ENCODE data around the gene UPK3BL1. TPM values are rescaled to one million over a fixed set of nuclear protein-coding genes. Genes with fewer than 3 reads are reported as not detected.
A peak's percentile ranks its signal among the peaks of the same experiment; 100 is the strongest.
"Not testable (repeated sequence)": the region's sequence is repeated elsewhere in the genome, so short reads cannot be mapped to it uniquely, and the experiment has no call there.

The UPK3BL1 gene, protein sequence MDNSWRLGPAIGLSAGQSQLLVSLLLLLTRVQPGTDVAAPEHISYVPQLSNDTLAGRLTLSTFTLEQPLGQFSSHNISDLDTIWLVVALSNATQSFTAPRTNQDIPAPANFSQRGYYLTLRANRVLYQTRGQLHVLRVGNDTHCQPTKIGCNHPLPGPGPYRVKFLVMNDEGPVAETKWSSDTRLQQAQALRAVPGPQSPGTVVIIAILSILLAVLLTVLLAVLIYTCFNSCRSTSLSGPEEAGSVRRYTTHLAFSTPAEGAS
- total RNA-seq, result 100 to 1,000 TPM in 3 of 4 donors, 10 to 100 TPM in 1; 88.5 to 813 (median 160) TPM

DNA sequence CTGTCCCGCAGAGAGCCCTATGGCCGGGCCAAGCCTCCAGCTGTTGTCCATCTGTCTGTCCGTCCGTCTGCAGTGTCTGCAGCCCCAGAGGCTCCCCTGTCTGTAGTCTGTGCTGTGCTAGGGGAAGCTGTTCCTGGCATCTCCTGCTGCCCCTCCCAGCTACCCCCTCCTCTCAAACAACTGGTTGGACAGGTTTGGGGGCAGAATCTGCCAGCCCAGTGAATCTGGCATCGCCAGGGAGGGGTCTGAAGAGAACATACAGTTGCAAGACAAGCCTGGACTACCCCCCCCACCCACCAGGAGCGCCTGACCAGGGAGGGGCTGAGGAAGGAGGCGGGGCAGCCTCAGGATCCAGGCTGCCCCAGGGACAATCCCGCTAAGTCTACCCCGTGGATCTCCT, at the start of gene UPK3BL1:
Gene UPK3BL1 (minus strand): TSS at position 101 of the 400 bp plus-strand sequence. CDS start 50 bp downstream, at position 51.
- H3K36me3 ChIP-seq; H3K4me3 ChIP-seq; H3K9me3 ChIP-seq; H3K4me1 ChIP-seq; intact Hi-C loops (cut with DNase I); H3K27ac ChIP-seq; H3K27me3 ChIP-seq; DNase-seq: not testable (repeated sequence)
- WGBS, 2 donors, result no CpG with 5 or more reads among the region's 9 CpGs

DNA sequence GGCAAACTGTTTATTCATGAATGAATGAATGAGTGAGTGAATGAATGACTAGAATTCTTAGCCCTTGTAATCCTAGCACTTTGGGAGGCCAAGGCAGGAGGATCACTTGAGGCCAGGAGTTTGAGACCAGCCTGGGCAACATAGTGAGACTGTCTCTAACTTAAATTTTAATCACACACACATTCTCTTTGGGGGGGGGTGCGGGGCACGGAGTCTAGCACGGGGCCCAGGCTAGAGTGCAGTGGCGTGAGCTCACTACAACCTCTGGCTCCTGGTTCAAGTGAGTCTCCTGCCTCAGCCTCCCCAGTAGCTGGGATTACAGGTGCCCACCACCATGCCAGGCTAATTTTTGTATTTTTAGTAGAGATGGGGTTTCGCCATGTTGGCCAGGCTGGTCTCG, 48.0 kb upstream of the UPK3BL1 start:
- H3K4me3 ChIP-seq; intact Hi-C loops (cut with DNase I); H3K36me3 ChIP-seq; H3K9me3 ChIP-seq; H3K27ac ChIP-seq; H3K27me3 ChIP-seq; DNase-seq; H3K4me1 ChIP-seq: not testable (repeated sequence)
- WGBS, 2 donors, result no CpG with 5 or more reads among the region's 6 CpGs

DNA sequence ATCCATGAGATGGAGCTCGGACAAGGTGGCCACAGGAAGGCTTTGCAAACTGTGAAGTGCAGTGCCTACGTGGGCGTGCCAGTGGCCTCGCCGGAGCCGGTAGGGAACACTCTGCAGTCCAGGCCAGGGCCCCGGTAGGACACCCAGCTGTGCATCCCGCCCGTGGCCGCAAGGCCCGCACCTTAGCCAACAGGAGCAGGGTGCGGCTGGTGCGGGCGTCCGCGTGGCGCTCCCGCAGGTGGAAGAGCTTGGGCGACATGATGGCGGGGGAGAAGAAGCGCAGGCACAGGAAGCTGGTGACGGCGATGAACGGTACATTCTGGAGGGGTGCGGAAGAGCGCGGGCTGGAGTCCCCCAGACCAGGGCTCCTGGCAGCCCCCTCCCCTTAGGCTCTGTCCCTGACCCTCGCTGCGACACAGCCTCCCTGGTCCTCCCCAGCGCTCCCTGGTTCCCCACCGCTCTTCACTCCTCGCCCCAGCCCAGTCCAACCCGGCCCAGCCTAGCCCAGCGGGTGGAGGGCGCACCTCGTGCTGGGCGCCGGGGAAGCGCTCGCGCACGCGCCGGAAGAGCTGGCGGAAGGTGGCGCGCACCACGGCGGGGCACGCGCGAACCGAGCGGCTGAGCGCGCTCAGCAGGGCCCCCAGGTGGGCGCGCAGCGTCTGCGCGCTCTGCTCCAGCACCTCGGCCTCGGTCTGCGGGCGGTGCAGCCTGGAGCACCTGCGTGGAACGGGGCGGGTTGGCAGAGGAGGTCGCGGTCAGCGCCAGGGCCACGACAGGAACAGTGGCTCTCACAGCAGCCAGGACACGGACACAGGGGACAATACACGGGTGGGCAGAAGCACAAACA, 47.1 kb upstream of the UPK3BL1 start:
- Histone ChIP-seq H3K27ac (peak overlapping the region in 1 of 4 donors; percentile 36), H3K4me3 (peak overlapping the region in 2 of 4 donors; percentile 29 to 40)
- H3K27me3 ChIP-seq; H3K36me3 ChIP-seq; intact Hi-C loops (cut with DNase I); H3K9me3 ChIP-seq; H3K4me1 ChIP-seq; DNase-seq: not testable (repeated sequence)
- WGBS, 2 donors, result no CpG with 5 or more reads among the region's 74 CpGs

DNA sequence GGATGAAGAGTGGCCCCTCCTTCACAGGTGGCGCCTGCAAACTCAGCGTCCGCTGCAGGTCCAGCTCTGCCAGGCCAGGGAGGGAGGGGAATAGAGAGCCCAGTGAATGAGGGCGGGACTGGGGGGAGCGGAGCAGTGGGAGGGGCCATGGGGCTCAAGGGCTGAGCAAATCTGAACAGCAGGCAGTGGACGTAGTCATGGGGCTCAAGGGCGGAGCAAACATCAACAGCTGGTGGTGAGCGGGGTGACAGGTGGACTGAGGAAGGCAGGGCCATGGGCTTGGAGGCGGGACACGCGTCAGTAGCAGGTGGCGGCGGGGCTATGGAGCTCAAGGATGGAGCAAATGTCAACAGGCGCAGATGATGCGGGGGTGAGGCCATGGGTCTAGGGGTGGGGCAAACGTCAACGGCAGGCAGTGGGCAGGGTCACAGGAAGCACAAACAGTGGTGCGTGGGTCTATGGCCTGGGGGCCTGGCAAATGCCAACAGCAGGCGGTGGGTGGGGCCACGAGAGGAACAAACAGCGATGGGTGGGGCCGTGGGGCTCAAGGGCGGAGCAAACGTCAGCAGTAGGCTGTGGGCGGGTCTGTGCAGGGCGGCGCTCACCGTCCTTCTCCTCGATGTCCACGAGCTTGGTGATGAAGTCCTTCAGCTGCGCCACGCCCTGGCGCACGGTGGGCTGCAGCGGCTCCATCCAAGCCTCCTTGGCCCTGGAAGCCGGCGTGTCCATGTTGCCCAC, 45.9 kb upstream of the UPK3BL1 start:
- WGBS, 2 donors, result no CpG with 5 or more reads among the region's 37 CpGs

DNA sequence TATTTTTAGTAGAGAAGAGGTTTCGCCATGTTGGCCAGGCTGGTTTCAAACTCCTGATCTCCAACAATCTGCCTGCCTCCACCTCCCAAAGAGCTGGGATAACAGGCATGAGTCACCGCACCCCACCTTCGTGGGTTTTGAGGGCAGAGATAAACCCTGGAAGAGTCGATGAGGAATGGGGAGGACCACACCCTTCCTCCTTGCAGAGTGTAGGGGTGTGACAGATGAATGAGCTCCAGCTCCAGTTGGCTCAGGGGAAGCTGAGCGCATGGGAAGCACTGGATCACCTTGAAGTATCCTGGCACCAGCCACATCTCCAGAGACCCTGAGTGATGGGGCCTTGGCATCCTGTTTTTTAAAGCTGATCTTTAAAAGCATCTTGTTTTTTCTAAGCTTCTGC, 40.0 kb upstream of the UPK3BL1 start:
- H3K9me3 ChIP-seq; H3K4me1 ChIP-seq; H3K36me3 ChIP-seq; H3K4me3 ChIP-seq; H3K27ac ChIP-seq; intact Hi-C loops (cut with DNase I); H3K27me3 ChIP-seq; DNase-seq: not testable (repeated sequence)
- WGBS, 2 donors, result no CpG with 5 or more reads among the region's 5 CpGs

More for the DNA sequence above, 45.9 kb upstream of the UPK3BL1 start:
- H3K9me3 ChIP-seq; H3K36me3 ChIP-seq; DNase-seq; H3K4me3 ChIP-seq; H3K4me1 ChIP-seq; H3K27me3 ChIP-seq; intact Hi-C loops (cut with DNase I); H3K27ac ChIP-seq: not testable (repeated sequence)

DNA sequence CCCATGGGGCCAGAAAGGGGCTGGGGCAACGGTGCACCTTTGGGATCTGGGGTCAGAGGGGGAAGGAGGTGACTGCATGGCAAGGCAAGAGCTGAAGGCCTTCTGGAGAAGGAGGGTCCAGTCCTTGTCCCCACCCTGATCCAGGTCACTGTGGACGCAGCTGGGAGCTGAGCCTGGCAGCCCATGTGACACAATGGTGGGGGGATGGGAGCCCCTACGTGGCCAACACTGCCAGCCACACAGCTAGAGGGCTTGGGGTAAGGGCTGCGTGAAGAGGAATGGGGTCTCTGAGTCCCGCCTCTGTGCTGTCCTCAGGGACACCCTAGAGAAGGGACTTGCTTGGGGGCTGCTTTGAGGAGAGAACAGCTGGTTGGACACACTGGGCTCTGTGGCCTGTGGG, 38.2 kb upstream of the UPK3BL1 start:
- intact Hi-C loops (cut with DNase I); H3K36me3 ChIP-seq; H3K4me1 ChIP-seq; H3K4me3 ChIP-seq; H3K27ac ChIP-seq; H3K27me3 ChIP-seq; H3K9me3 ChIP-seq; DNase-seq: not testable (repeated sequence)
- no CpG with 5 or more reads among the region's 5 CpGs for WGBS, 2 donors

DNA sequence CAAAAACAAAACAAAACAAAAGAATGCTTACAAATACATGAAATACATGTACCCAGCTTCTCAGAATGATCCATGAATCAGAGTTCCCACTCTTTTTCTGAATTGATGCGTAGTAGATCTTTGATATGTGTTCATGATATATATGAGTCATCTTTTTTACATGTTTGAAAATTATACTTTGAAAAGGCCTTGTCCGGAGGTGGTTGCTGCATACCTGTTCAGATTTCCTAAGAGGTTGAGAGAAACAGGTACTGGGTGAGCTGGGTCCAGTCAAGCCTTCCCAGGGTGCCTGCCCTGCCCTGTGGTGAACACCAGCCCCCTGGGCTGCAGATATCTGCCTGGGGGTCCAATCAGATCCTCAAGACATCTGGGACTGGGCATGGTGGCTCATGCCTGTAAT, 33.0 kb upstream of the UPK3BL1 start:
- H3K4me1 ChIP-seq; DNase-seq; H3K4me3 ChIP-seq; H3K27ac ChIP-seq; H3K27me3 ChIP-seq; H3K36me3 ChIP-seq; intact Hi-C loops (cut with DNase I); H3K9me3 ChIP-seq: not testable (repeated sequence)
- WGBS, 2 donors, result 40% methylated on average over 1 of the region's 2 CpGs; no CpG with 5 or more reads in 1 of the 2 donors

DNA sequence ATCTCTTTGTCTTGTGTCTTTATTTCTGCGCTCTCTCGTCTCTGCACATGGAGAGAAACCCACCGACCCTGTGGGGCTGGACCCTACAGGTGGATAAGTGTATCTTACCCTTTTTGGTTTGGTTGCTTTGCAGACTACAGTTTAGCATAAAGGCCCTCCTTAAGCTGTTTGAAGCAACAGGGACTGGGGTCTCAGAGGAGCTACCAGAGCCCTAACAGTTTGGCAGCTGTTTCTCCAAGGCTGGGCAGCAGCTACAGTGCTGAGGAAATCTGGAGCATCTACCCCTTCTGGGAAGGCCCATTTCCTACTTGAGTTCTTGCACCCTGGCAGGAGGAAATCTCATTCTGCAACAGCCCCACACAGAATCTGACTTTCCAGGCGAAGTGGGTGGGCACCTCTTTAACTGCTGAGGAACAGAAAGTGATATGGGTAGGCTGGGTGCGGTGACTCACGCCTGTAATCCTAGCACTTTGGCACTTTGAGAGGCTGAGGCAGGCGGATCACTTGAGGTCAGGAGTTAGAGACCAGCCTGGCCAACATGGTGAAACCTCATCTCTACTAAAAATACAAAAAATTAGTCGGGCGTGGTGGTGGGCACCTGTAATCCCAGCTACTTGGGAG, 31.0 kb upstream of the UPK3BL1 start:
- H3K4me3 ChIP-seq; H3K27ac ChIP-seq; H3K4me1 ChIP-seq; H3K36me3 ChIP-seq; H3K27me3 ChIP-seq; H3K9me3 ChIP-seq; DNase-seq; intact Hi-C loops (cut with DNase I): not testable (repeated sequence)
- no CpG with 5 or more reads among the region's 9 CpGs for WGBS, 2 donors

DNA sequence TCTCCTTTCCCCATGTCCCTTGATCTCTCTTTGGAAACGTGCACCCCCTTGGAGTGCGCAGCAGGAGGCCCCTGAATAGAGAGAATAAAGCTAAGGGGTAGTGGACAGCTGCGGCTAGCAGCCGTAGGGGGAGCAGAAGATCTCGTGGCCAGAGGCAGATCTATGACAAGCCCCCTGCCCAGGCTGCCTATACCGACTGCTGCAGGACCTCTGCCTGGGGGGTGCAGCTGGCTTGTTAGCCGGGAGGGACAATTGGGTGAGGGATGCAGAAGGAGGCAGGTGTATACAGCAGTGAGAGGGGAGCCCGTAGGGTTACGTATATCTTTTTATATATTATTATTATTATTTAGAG, 29.3 kb upstream of the UPK3BL1 start:
- H3K36me3 ChIP-seq; H3K9me3 ChIP-seq; H3K27me3 ChIP-seq; H3K4me1 ChIP-seq; H3K27ac ChIP-seq; DNase-seq; intact Hi-C loops (cut with DNase I): not testable (repeated sequence)
- H3K4me3 ChIP-seq, result peak overlapping the region in 2 of 4 donors; percentile 45 to 62
- no CpG with 5 or more reads among the region's 9 CpGs for WGBS, 2 donors

DNA sequence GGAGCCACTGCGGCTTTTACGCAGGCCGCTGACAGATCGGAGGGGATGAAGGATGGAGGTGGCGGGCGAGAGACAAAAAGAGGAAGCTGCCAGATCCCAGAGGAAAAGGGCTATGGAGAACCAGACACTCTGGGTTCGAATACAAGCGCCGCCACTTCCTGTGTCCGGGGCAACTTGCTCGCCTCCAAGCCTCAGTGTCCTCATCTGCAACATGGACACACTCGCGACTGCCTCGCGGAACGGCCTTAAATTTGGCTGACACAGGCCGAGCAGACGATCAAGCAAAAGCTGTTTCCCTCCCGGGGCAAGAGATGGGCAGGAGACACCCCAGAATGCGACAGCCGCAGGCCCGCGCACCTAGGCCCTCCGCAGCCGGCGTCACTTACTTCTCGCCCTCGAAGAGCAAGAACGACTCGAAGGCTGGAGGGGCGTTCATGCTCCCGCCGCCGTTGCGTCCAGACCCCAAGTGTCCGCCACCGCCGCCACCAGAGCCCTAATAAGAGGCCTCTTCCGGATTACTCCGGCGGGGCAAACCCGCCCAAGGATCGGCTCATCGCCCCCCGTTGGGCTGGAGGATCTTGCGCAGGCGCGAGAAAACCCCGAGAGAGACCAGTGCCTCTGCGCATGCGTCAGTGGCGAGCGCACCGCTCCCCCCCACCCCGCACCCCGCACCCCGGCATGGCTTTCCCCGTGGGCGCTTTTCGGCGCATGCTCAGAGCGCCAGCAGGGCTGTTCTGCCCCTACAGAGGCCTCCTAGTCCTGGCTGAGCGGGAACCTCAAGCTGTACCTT, 28.8 kb upstream of the UPK3BL1 start, which contains the start of gene POLR2J2:
Gene POLR2J2 (minus strand): TSS at position 498 of the 790 bp plus-strand sequence. CDS start 62 bp downstream, at position 436.
- intact Hi-C loops (cut with DNase I); H3K27me3 ChIP-seq; H3K4me1 ChIP-seq; H3K9me3 ChIP-seq; DNase-seq; H3K36me3 ChIP-seq: not testable (repeated sequence)
- peak within 1 kb of the TSS in 2 of 4 donors; percentile 55 to 63 for H3K27ac ChIP-seq
- no CpG with 5 or more reads among the region's 63 CpGs for WGBS, 2 donors
- H3K4me3 ChIP-seq, result peak within 1 kb of the TSS; percentile 22 to 62 (median 44)

DNA sequence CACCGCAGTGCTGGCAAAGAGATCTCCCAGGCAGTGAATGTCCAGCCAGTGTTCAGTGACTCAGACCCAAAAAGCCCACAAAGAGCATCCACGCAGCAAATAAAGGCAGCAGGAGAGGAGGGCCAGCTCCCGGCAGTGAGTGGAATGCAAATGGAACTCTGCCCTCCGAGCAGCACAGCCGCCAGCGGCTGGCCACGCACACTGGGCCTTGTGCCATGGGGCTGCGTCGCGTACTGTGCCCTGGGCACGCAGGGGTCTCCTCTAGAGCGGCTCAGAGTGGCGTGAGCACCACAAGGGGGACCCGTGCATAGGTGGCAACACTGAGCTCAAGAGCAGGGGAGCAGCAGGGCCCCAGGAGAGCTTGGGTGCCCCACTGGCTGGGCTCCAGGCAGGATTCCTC, 24.9 kb upstream of the UPK3BL1 start:
- H3K4me3 ChIP-seq; intact Hi-C loops (cut with DNase I): not testable (repeated sequence)
- WGBS, 2 donors, result no CpG with 5 or more reads among the region's 14 CpGs

DNA sequence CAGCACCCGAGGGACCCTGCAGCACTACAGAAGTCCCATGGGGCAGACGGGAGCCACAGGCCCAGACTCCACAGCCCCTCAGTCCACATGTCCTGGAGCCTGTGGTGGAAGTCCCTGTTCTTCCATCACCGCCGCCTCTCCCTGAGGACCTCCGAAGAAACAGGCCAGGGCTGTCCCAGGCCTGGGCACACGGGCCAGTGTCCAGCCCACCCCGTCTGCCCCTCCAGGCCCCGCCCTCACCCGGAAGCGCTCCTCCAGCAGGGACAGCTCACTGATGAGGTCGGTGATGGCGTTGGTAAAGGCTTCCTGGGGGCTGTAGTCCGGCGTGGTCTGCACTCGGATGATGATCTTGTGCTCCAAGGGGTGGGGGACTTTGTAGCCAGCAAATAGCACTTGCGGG, 24.3 kb upstream of the UPK3BL1 start:
- WGBS, 2 donors, result no CpG with 5 or more reads among the region's 16 CpGs
- H3K27me3 ChIP-seq; H3K27ac ChIP-seq; H3K4me1 ChIP-seq; H3K9me3 ChIP-seq; H3K4me3 ChIP-seq; DNase-seq; intact Hi-C loops (cut with DNase I); H3K36me3 ChIP-seq: not testable (repeated sequence)

More for the DNA sequence above, 24.9 kb upstream of the UPK3BL1 start:
- H3K36me3 ChIP-seq, H3K4me1 ChIP-seq, H3K9me3 ChIP-seq, H3K27ac ChIP-seq, DNase-seq, H3K27me3 ChIP-seq: not testable (repeated sequence)
